ENCODE results near the gene RINT1.

DNA sequence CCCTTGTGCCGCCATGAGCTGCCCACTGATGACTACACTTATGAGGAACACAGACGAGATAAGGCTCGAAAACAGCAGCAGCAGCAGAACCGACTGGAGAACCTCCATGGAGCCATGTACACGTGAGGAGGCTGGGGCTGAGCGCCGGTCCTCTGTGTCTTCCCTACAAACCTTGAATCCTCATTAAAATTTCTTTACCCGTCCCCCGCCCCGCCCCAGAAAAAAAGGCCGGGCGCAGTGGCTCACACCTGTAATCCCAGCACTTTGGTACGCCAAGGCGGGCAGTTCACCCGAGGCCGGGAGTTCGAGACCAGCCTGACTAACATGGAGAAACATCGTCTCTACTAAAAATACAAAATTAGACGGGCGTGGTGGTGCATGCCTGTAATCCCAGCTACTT is 1.5 kb upstream of the RINT1 start:
- TF ChIP-seq, protein P1, sequence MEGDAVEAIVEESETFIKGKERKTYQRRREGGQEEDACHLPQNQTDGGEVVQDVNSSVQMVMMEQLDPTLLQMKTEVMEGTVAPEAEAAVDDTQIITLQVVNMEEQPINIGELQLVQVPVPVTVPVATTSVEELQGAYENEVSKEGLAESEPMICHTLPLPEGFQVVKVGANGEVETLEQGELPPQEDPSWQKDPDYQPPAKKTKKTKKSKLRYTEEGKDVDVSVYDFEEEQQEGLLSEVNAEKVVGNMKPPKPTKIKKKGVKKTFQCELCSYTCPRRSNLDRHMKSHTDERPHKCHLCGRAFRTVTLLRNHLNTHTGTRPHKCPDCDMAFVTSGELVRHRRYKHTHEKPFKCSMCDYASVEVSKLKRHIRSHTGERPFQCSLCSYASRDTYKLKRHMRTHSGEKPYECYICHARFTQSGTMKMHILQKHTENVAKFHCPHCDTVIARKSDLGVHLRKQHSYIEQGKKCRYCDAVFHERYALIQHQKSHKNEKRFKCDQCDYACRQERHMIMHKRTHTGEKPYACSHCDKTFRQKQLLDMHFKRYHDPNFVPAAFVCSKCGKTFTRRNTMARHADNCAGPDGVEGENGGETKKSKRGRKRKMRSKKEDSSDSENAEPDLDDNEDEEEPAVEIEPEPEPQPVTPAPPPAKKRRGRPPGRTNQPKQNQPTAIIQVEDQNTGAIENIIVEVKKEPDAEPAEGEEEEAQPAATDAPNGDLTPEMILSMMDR (IDR thresholded peaks at IDR 0.05) = no peak
- TF ChIP-seq POLR2AphosphoS5 (IDR thresholded peaks at IDR 0.05; ENCODE audit: low read depth, low read length) (no peak), SIN3A (IDR thresholded peaks at IDR 0.05; ENCODE audit: borderline replicate concordance, insufficient read depth, low read depth, low read length) (no peak)
